GM19025 (cell line): Measurements from ENCODE around the gene RAD51B.

Source experiments
- ATAC-seq: cut with Tn5 transposase; IDR thresholded peaks from one replicate; pipeline ENCODE4 v1.9.1; 2021; ENCODE audit warnings: mild to moderate bottlenecking, low read depth, moderate library complexity; ENCODE audit not compliant: unreplicated experiment

The RAD51B gene

GRCh38 chr14:68544081-68544892, 724.7 kb downstream of the RAD51B start:
- no peak for ATAC-seq

GRCh38 chr14:68546839-68547238, 727.3 kb downstream of the RAD51B start:
- ATAC-seq: no peak

- no peak for ATAC-seq
Observed at GRCh38 chr14:68547305-68548193, 728.0 kb downstream of the RAD51B start.

- no peak for ATAC-seq
Observed at GRCh38 chr14:68548194-68549076, 728.9 kb downstream of the RAD51B start.

GRCh38 chr14:68550338-68550715, 730.7 kb downstream of the RAD51B start:
- no peak for ATAC-seq

- ATAC-seq: no peak
Observed at GRCh38 chr14:68551045-68551683, 731.6 kb downstream of the RAD51B start.

GRCh38 chr14:68552075-68552474, 732.5 kb downstream of the RAD51B start:
- ATAC-seq: no peak

- no peak for ATAC-seq
Observed at GRCh38 chr14:68552602-68553001, 733.0 kb downstream of the RAD51B start.

GRCh38 chr14:68553311-68553710, 733.7 kb downstream of the RAD51B start:
- no peak for ATAC-seq

- no peak for ATAC-seq
Observed at GRCh38 chr14:68554231-68554630, 734.7 kb downstream of the RAD51B start.

- ATAC-seq: no peak
Observed at GRCh38 chr14:68556253-68556652, 736.7 kb downstream of the RAD51B start.

GRCh38 chr14:68557648-68558047, 738.1 kb downstream of the RAD51B start:
- no peak for ATAC-seq

GRCh38 chr14:68558096-68558495, 738.5 kb downstream of the RAD51B start:
- no peak for ATAC-seq

GRCh38 chr14:68559949-68560348, 740.4 kb downstream of the RAD51B start:
- ATAC-seq: no peak

GRCh38 chr14:68561531-68562007, 742.0 kb downstream of the RAD51B start:
- no peak for ATAC-seq

GRCh38 chr14:68562911-68563250, 743.3 kb downstream of the RAD51B start:
- no peak for ATAC-seq

- no peak for ATAC-seq
Observed at GRCh38 chr14:68563251-68564131, 743.9 kb downstream of the RAD51B start.

GRCh38 chr14:68564191-68564825, 744.7 kb downstream of the RAD51B start:
- ATAC-seq: no peak
